T-helper 2 cell treated with Interferon-gamma antibody and Interleukin-4, amounts not matched to agents 5 μg/mL and 100 μg/mL, for 36 hours (primary cell): ENCODE data around the gene SLC7A10.

Experiments
- DNase-seq: peaks from one replicate; pipeline ENCODE4 v3.0.0; 2021; ENCODE audit warnings: low spot score
- H3K27ac Mint-ChIP-seq: one replicate; pipeline ENCODE4 v1.8.0; 2021; ENCODE audit warnings: mild to moderate bottlenecking, mixed read lengths
- H3K27me3 Mint-ChIP-seq: one replicate; pipeline ENCODE4 v1.8.0; 2021; ENCODE audit warnings: low read depth, mixed read lengths
- H3K36me3 Mint-ChIP-seq: one replicate; pipeline ENCODE4 v1.8.0; 2021; ENCODE audit warnings: low read depth, mixed read lengths
- H3K4me1 Mint-ChIP-seq: one replicate; pipeline ENCODE4 v1.8.0; 2021; ENCODE audit warnings: low read depth, mixed read lengths
- H3K4me3 Mint-ChIP-seq: one replicate; pipeline ENCODE4 v1.8.0; 2022; ENCODE audit warnings: mild to moderate bottlenecking, moderate library complexity, mixed read lengths
- H3K9me3 Mint-ChIP-seq: one replicate; pipeline ENCODE4 v1.8.0; 2021; ENCODE audit warnings: mixed read lengths

The SLC7A10 gene

DNA sequence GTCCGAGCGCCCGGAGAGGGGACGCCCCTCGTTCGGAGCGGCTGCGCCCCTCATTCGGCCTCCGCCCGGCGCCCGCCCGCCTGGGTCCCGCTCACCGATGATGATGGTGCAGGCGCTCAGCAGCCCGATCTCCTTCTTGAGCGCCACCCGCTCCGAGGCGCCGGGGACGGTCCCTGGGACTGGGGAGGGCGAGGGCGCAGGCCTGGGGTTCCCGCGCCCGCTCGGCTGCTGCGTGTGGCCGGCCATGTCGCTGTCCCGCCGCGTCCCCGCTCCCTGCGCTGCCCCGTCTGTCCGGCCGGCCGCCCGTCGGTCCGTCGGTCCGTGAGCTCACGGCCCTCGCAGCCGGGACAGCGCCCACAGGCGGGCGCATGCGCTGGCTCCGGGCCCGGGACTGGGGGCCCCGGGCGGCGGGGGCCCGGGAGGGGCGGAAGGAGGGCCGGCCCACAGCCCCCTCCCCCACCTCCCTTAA lies at the start of gene SLC7A10:
Gene SLC7A10 (minus strand): TSS at position 393 of the 469 bp plus-strand sequence. CDS start 147 bp downstream, at position 246.
- peaks cover 17% of the 10 kb centered on the region for H3K9me3 Mint-ChIP-seq
- H3K4me3 Mint-ChIP-seq, result peak within 1 kb of the TSS; percentile 9
- H3K27ac Mint-ChIP-seq, result no peak within 1 kb of the TSS
- H3K36me3 Mint-ChIP-seq, result peaks cover 9% of the 10 kb centered on the region
- DNase-seq, result no peak
- H3K4me1 Mint-ChIP-seq, result no peaks in the 10 kb centered on the region
- peaks cover 49% of the 10 kb centered on the region for H3K27me3 Mint-ChIP-seq

DNA sequence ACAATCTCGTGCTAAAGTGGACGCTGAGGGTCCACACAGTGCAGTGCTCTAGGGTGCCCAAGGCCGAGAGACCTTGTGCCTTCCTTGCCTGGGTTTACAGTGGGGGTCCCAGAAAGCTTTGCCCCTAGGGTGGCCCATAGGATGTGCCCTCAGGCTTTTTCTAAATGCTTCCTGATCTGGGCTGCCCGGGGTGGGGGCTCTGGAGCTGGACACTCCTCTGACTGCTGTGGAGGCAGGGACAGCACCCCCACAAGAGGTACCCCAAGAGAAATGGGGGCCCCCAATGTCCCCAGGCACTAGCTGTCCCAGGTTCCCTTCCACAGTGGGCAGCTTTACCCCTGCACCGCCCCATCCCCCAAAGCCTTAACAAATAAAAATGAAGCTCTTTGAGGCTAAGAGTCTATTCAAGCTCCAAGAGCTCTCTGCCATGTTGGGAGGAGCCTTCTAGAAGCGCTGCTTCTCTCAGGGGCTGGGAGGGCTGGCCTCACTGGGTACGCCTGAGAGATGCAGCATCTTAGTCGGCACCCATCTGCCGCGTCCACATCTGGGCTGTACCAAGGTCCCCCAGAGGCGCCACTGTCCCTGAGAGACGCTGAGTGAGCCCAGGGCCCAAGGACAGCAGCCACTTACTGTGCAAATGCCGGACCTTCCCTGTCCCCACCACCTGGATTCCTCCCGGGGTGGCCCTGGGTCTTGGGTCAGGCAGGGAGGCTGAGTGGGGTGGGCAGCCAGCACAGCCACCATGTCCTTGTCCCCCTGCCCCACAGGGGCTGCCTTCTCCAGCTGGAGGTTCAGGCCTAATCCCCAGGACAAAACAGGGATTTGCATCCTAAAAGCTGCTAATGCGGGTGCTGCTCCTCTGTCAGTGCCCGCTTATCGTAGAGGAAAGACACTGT lies 49.3 kb upstream of the SLC7A10 start:
- H3K27me3 Mint-ChIP-seq, result no peaks in the 10 kb centered on the region
- no peaks in the 10 kb centered on the region for H3K36me3 Mint-ChIP-seq
- no peak for DNase-seq
- peaks cover 4% of the 10 kb centered on the region for H3K4me1 Mint-ChIP-seq
- H3K9me3 Mint-ChIP-seq, result no peaks in the 10 kb centered on the region
- H3K27ac Mint-ChIP-seq, result no peak overlapping the region
- no peak overlapping the region for H3K4me3 Mint-ChIP-seq

DNA sequence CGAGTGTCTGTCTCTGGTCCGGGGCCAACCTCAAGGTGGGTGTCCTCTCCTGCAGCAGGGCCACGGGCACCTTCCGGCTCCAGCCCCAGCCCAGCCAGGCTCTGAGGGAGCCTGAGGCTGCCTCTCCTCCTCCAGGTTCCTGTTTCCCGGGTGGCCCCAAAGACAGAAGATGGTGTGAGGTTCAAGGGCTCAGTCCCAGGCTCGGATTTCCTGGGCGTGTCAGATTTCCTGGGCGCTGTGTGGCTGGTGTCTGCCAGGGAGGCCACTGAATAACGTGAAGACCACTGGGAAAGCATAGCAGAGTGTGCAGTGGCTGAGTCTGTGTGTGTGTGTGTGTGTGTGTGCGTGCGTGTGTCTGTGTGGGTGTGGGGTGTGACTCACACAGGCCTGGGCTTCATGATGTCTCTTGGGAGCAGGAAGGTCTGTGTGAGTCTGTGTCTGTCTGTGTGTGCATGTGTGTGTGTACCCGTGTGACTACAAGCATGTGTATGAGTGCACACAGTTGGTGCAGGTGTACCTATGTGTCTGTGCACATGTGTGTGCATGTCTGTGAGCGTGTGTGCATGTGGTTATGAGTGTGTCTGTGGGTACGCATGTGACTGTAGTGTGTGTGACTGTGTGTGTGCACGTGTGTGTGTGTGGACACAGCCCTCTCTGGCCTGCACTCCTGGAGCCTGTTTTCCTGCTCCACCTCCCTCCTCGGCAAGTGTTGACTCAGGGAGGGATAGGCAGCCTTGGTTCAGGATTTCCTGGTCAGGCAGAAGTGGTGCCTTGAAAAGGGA lies 48.4 kb upstream of the SLC7A10 start:
- Mint-ChIP-seq H3K4me1 (peaks cover 2% of the 10 kb centered on the region), H3K27me3 (no peaks in the 10 kb centered on the region), H3K9me3 (no peaks in the 10 kb centered on the region), H3K36me3 (no peaks in the 10 kb centered on the region), H3K4me3 (no peak overlapping the region), H3K27ac (no peak overlapping the region)
- DNase-seq, result peak; percentile 39

DNA sequence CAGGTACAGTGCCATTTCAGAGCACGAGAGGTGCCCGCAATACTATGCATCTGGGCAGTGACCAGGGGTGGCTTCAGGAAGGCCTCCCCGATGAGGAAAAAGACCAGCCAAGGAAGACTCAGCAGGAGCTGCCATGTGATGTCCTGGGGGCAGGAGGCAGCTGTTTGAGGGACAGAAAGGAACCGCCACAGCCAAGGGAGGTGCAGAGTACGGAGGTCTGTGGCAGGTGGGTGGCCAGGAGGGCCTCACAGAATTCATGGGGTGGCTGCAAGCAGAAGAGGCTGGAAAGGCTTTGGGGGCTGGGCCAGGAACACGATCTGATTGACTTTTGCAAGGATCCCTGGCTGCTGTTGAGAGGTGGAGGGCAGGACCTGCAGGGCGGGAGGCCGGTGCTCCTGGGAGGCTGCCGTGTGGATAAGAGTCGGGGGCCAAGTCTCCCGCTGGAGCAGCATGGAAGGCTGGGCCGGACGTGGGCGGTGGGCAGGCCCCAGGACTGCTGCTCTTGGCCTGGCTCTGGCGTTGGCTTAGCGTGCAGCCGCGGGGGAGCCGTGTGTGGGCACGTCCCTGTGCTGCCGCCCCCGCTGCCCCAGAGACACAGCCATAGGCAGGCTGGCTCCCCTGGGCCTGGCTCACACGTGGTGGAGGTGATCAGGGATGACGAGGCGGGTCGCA lies 47.6 kb upstream of the SLC7A10 start:
- no peak overlapping the region for H3K4me3 Mint-ChIP-seq
- no peak overlapping the region for H3K27ac Mint-ChIP-seq
- H3K27me3 Mint-ChIP-seq, result no peaks in the 10 kb centered on the region
- peaks cover 2% of the 10 kb centered on the region for H3K4me1 Mint-ChIP-seq
- no peaks in the 10 kb centered on the region for H3K9me3 Mint-ChIP-seq
- DNase-seq, result no peak
- no peaks in the 10 kb centered on the region for H3K36me3 Mint-ChIP-seq

DNA sequence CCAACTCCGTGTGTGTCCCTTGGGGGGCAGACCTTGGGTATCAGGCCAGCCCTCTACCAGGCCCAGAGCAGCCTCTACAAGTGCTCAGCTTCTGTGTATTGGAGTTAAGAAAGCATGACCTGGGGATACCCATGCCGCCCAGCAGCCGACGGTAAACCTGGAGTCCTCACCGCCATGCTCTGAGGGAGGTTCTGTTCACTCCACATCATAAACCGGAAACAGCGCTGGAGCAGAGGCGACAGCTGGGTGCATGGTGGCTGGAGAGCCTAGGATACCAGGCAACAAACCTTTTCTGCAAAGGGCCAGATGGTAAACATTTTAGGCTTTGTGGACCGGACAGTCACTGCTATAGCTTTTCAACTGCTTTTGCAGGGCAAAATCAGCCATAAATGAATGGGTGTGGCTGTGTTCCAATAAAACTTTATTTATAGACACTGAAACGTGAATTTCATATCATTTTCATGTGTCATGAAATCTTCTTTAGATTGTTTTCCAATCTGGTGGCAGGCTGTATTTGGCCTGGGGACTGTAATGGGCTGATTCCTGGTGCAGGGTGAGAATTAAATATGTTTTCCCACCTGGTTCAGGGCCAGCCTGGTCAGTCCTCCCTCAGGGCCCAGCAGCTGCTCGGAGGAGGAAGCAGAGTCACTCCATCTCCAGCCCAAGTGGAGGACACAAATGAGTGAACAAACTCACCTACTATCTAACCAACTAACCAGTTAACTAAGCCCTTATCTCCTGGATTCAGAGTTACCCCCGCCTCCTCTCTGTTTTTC lies 45.8 kb upstream of the SLC7A10 start:
- Mint-ChIP-seq H3K27ac (no peak overlapping the region), H3K9me3 (no peaks in the 10 kb centered on the region), H3K4me1 (peaks cover 2% of the 10 kb centered on the region)

DNA sequence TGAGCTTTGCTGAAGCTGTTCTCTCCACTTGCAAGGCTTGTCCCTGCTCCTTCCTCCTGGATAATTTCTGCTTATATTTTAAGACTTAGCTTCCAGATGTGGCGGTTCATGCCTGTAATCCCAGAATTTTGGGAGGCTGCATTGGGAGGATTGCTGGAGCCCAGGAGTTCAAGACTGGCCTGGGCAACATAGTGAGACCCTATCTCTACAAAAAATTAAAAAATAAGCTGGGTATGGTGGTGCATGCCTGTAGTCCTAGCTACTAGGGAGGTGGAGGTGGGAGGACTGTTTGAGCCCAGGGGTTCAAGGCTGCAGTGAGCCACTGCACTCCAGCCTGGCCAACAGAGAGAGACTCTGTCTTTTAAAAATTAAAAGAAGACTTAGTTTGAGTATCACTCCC lies 45.1 kb upstream of the SLC7A10 start:
- Mint-ChIP-seq H3K27ac (no peak overlapping the region), H3K9me3 (no peaks in the 10 kb centered on the region), H3K4me1 (peaks cover 2% of the 10 kb centered on the region), H3K4me3 (no peak overlapping the region), H3K36me3 (no peaks in the 10 kb centered on the region), H3K27me3 (no peaks in the 10 kb centered on the region)
- DNase-seq, result no peak

More for the DNA sequence above, 45.8 kb upstream of the SLC7A10 start:
- no peaks in the 10 kb centered on the region for H3K36me3 Mint-ChIP-seq
- H3K4me3 Mint-ChIP-seq, result no peak overlapping the region
- H3K27me3 Mint-ChIP-seq, result no peaks in the 10 kb centered on the region
- DNase-seq, result no peak

DNA sequence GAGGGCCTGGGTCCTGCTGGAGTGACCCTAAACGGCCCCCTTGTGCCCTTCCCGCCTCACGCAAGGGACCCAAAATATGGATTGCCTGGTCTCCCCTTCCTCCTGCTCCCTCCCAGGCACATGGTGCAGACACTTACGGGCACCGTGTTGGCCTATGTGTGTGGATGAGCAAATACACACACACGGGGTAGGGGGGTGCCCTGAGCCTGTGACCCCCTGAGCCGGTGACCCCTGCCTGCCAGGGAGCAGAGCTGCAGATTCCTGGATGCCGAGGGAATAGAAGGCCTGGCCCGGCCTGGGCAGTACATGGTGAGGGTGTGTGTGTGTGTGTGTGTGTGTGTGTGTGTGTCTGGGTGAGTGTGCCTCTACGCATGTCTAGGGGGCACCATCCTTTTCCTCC lies 43.4 kb upstream of the SLC7A10 start:
- Mint-ChIP-seq H3K36me3 (no peaks in the 10 kb centered on the region), H3K27ac (no peak overlapping the region), H3K4me1 (no peaks in the 10 kb centered on the region), H3K27me3 (no peaks in the 10 kb centered on the region), H3K9me3 (no peaks in the 10 kb centered on the region), H3K4me3 (no peak overlapping the region)
- no peak for DNase-seq

DNA sequence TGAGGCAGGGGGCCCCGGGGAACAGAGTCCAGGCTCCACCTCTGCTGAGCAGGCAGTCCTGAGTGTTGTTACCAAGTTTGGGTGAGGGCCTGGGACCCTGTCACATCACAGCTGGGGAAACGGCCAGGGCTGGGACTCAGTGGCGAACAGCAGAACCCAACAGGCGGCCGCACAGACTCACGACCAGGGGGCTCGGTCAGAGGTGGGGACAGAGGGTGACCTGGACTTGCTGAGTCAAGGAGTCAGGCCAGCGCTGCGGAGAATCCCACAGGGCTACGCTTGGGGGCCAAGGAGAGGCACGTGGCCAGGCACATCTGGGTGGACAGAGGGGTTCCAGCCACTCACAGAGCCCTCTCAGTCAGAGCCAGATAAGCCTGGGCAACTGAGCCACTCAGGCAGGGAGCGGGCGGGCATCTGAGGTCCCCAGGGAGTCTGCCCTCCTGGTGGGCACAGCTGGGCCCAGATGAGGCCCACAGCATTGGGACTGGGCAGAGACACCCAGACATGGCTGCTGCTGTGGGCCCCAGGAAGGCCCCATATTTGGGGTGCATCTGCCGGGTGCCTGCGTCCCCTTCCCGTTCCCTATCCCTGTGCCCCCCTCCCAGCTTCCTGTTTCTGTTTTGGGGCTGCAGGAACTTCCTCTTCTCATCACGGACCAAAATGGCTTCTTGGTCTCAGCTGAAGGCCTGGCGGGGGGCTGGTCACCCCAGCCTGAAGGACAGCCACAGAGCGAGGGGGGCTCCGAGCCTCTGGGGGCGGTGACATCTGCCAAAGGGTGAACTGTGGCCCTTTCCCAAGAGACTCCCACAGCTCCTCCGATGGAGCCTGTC lies 42.7 kb upstream of the SLC7A10 start:
- Mint-ChIP-seq H3K4me3 (no peak overlapping the region), H3K4me1 (no peaks in the 10 kb centered on the region), H3K36me3 (no peaks in the 10 kb centered on the region), H3K9me3 (no peaks in the 10 kb centered on the region), H3K27me3 (no peaks in the 10 kb centered on the region), H3K27ac (no peak overlapping the region)
- DNase-seq, result no peak

DNA sequence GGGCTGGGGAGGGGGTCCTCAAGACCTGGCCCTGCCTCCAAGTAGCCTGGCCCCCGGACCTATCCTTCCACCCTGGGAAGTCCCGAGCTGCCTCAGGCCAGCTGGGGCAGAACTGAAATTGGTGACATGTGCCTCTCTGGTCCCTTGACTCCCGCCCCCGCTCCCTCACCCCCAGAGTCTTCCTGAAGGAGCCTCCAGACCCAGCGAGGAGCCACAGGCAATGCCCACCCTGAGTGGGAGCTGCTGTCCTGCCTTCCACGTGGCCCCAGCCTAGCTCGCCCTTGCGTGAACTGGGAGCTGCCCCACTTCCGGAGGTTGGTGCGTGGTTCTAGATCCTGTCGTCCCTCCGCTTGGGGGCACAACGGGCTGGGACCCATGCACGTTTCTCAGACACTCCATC lies 42.1 kb upstream of the SLC7A10 start:
- no peak for DNase-seq
- Mint-ChIP-seq H3K27me3 (no peaks in the 10 kb centered on the region), H3K27ac (no peak overlapping the region), H3K4me3 (no peak overlapping the region), H3K4me1 (no peaks in the 10 kb centered on the region), H3K9me3 (no peaks in the 10 kb centered on the region), H3K36me3 (no peaks in the 10 kb centered on the region)

DNA sequence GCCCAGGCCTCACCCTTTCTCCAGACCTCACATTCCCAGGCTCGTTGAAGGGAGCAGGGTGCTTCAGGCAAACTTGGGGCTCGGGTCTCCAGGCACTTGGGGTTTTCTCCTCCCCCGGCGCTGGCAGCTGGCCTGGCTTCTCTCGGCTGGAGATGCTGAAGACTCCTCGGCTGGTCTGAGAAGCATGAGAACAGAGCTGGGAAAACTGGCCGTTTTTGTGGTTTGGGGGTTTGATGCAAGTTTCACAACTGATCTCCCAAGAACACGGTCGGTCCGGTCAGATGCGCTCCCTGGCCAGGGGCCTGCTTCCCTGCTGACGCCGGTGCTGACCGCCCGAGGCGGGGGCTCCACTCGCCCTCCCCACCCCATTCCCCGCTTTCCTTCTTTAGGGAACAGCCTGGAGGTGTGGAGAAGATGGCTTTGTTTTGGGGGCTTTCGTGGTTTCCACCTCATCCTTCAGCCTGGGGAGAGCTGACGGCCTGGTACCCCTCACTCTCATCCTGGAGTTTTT lies 41.4 kb upstream of the SLC7A10 start:
- no peak for DNase-seq
- H3K4me3 Mint-ChIP-seq, result no peak overlapping the region
- no peak overlapping the region for H3K27ac Mint-ChIP-seq
- H3K4me1 Mint-ChIP-seq, result no peaks in the 10 kb centered on the region
- H3K27me3 Mint-ChIP-seq, result no peaks in the 10 kb centered on the region
- no peaks in the 10 kb centered on the region for H3K9me3 Mint-ChIP-seq
- H3K36me3 Mint-ChIP-seq, result no peaks in the 10 kb centered on the region

DNA sequence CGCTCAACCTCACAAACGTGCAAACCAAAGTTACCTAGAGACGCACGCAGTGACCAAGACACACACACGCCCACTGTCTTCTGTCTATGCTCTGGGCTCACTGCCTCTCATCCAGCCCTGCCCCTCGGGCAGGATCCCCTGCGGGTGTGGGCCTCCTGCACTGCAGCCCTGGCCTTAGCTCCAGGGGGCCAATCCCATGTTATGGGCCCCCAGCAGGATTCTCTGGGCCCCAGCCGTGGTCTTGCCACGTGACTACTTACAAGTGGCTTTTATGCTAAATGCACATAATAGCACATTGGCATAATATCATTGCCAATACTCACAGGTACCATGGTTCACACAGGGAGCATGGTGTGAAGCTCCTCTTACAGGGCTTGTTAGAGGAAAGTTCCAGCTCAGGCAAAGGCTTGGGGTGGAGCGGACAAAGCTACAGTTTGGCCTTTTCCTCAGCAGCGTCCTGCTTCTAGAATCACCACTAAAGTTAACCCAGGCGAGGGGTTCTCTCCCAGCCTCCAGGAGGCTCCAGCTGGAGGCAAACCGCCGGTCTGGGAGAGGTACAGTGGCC lies 39.3 kb upstream of the SLC7A10 start:
- no peaks in the 10 kb centered on the region for H3K9me3 Mint-ChIP-seq
- no peak overlapping the region for H3K4me3 Mint-ChIP-seq
- H3K4me1 Mint-ChIP-seq, result peaks cover 4% of the 10 kb centered on the region
- H3K36me3 Mint-ChIP-seq, result no peaks in the 10 kb centered on the region
- H3K27ac Mint-ChIP-seq, result no peak overlapping the region
- no peak for DNase-seq
- no peaks in the 10 kb centered on the region for H3K27me3 Mint-ChIP-seq

DNA sequence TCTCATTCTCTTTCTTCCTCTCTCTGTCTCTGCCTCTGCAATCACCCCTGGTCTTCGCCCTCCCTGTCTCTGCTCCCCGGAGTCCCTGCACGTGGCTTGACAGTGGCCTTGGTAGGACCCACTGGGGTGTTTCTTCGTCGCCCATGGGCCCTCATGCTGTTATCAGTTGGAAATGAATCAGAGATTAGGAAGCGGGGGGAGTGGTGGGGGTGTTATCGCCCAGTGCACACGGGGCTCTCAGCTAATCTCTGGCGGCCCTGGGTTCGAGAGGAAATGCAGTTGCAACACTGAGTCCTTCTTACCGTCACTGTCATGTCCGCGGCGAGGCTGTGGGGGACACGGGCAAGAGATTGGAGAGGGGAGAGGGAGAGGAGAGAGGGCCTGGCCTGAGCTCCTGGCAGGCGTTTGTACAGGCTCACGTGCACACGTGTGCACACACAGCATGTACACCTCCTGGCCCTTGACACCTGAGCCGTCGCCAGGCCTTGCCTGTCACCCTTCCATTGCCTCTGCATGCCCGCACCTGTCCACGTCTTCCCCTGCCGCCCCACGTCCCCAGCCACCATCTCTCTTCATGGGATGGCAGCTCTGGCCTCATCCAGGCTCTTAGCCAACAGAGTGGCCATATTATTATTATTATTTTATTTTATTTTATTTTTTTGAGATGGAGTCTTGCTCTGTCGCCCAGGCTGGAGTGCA lies 37.8 kb upstream of the SLC7A10 start:
- Mint-ChIP-seq H3K27ac (no peak overlapping the region), H3K9me3 (no peaks in the 10 kb centered on the region), H3K4me1 (peaks cover 4% of the 10 kb centered on the region), H3K4me3 (no peak overlapping the region), H3K27me3 (peaks cover under 1% of the 10 kb centered on the region), H3K36me3 (no peaks in the 10 kb centered on the region)
- no peak for DNase-seq
